H1 (cell line): Measurements from ENCODE around the gene EMID1. TPM values are rescaled to one million over a fixed set of nuclear protein-coding genes. Genes with fewer than 3 reads are reported as not detected.

ENCODE experiments used
- CTCF ChIA-PET: fragments of 300-600 bp; sonication (Branson Sonifier 250); formaldehyde crosslinking; loops from one replicate; lab custom pipeline; 2021; ENCODE audit not compliant: partially characterized antibody; lab: Charles Lee
- POLR2A ChIA-PET: fragments of 300-600 bp; sonication (Branson Sonifier 250); formaldehyde crosslinking; loops from one replicate; lab custom pipeline; 2021; ENCODE audit warnings: inconsistent platforms; ENCODE audit not compliant: partially characterized antibody; lab: Charles Lee
- DNase-seq, 2 experiments: peaks; one replicate each; pipeline versions ENCODE4 v3.0.0 to v3.0.0-alpha.2; 2010 to 2022; ENCODE audit warnings: low spot score in 2 of 2, low read depth in 1 of 2, mixed read lengths in 1 of 2
- FAIRE-seq: peaks from 2 replicates; lab custom pipeline; 2011; peaks lifted over from hg19 to GRCh38; lab: Jason Lieb, UNC
- H2AFZ ChIP-seq: 2 replicates; pipeline ENCODE4 v1.8.1; 2012; ENCODE audit warnings: low read length, inconsistent platforms
- H2AK5ac ChIP-seq: 2 replicates; pipeline ENCODE4 v1.6.1; 2013; ENCODE audit warnings: low read depth, low read length
- H2BK120ac ChIP-seq: replicated peaks from 2 replicates; pipeline ENCODE3; 2013; ENCODE audit warnings: low read depth, low read length, inconsistent platforms
- H2BK12ac ChIP-seq: 2 replicates; pipeline ENCODE4 v1.6.1; 2013; ENCODE audit warnings: low read depth, low read length
- H2BK15ac ChIP-seq: 2 replicates; pipeline ENCODE4 v1.6.1; 2013; ENCODE audit warnings: low read length
- H2BK20ac ChIP-seq: 2 replicates; pipeline ENCODE4 v1.6.1; 2013; ENCODE audit warnings: low read length
- H2BK5ac ChIP-seq: 2 replicates; pipeline ENCODE4 v1.6.1; 2013; ENCODE audit warnings: low read depth, low read length
- H3K14ac ChIP-seq: 2 replicates; pipeline ENCODE4 v1.6.1; 2013; ENCODE audit warnings: inconsistent platforms; ENCODE audit not compliant: insufficient read length
- H3K18ac ChIP-seq: 2 replicates; pipeline ENCODE4 v1.6.1; 2013; ENCODE audit warnings: low read length; ENCODE audit errors: extremely low read depth
- H3K23ac ChIP-seq: 2 replicates; pipeline ENCODE4 v1.6.1; 2013; ENCODE audit warnings: inconsistent platforms; ENCODE audit not compliant: insufficient read length
- H3K23me2 ChIP-seq: 2 replicates; pipeline ENCODE4 v1.6.1; 2013; ENCODE audit warnings: low read depth, low read length
- H3K27ac ChIP-seq: 2 replicates; pipeline ENCODE4 v1.6.1; 2011; ENCODE audit warnings: low read depth, low read length, inconsistent platforms
- H3K27me3 ChIP-seq, 4 experiments: replicated peaks in 1 of 4; 1 replicate in 1 of 4; 2 replicates in 3 of 4; pipeline versions ENCODE4 v1.6.1 to v1.8.1; 2011 to 2013; ENCODE audit warnings: low read length in 3 of 4, mild to moderate bottlenecking in 3 of 4, inconsistent platforms in 2 of 4, mixed read lengths in 2 of 4, moderate library complexity in 1 of 4; ENCODE audit not compliant: control insufficient read depth in 3 of 4, insufficient read depth in 3 of 4; ENCODE audit errors: extremely low read depth in 1 of 4
- H3K36me3 ChIP-seq, 4 experiments: 2 replicates each; pipeline versions ENCODE4 v1.6.1 to v1.8.1; 2011 to 2013; ENCODE audit warnings: mild to moderate bottlenecking in 4 of 4, low read length in 3 of 4, moderate library complexity in 2 of 4, control low read depth in 1 of 4, inconsistent platforms in 1 of 4; ENCODE audit not compliant: insufficient read depth in 4 of 4, control insufficient read depth in 2 of 4
- H3K4ac ChIP-seq: replicated peaks from 2 replicates; pipeline ENCODE3; 2013; ENCODE audit warnings: low read length, low read depth, mixed read lengths, inconsistent platforms; ENCODE audit not compliant: insufficient read length
- H3K4me1 ChIP-seq, 4 experiments: replicated peaks in 1 of 4; 1 replicate in 1 of 4; 2 replicates in 3 of 4; pipeline versions ENCODE4 v1.6.1 to v1.8.1; 2011 to 2013; ENCODE audit warnings: low read length in 3 of 4, inconsistent platforms in 2 of 4, mixed read lengths in 1 of 4; ENCODE audit not compliant: insufficient read depth in 4 of 4, control insufficient read depth in 3 of 4
- H3K4me2 ChIP-seq, 2 experiments: 2 replicates each; pipeline versions ENCODE4 v1.6.1 to v1.8.1; 2011 to 2013; ENCODE audit warnings: low read depth in 2 of 2, low read length in 2 of 2, control low read depth in 1 of 2, inconsistent platforms in 1 of 2, mild to moderate bottlenecking in 1 of 2; ENCODE audit not compliant: insufficient read depth in 1 of 2
- H3K4me3 ChIP-seq, 4 experiments: fragments of 200-600, 300-600 bp in 1 of 4; sonication (generic), shearing (Covaris generic), sonication (Bioruptor Twin) in 1 of 4; 2 replicates each; pipeline versions ENCODE4 v1.5.1 to v1.8.1; 2011 to 2016; ENCODE audit warnings: low read length in 4 of 4, low read depth in 3 of 4, control low read depth in 2 of 4, inconsistent platforms in 2 of 4, mild to moderate bottlenecking in 2 of 4, mixed read lengths in 1 of 4, moderate library complexity in 1 of 4; ENCODE audit not compliant: insufficient read depth in 2 of 4; ENCODE audit errors: extremely low read depth in 1 of 4
- H3K56ac ChIP-seq: replicated peaks from 2 replicates; pipeline ENCODE3; 2013; ENCODE audit warnings: low read depth, mild to moderate bottlenecking, mixed read lengths, low read length, inconsistent platforms; ENCODE audit not compliant: insufficient read length
- H3K79me1 ChIP-seq: 2 replicates; pipeline ENCODE4 v1.6.1; 2013; ENCODE audit warnings: low read depth, low read length, control low read depth
- H3K79me2 ChIP-seq, 2 experiments: 2 replicates each; pipeline versions ENCODE4 v1.6.1 to v1.8.1; 2012 to 2013; ENCODE audit warnings: low read length in 2 of 2, mild to moderate bottlenecking in 2 of 2, inconsistent platforms in 1 of 2; ENCODE audit not compliant: insufficient read depth in 2 of 2, control insufficient read depth in 1 of 2
- H3K9ac ChIP-seq, 4 experiments: replicated peaks in 1 of 4; 1 replicate in 1 of 4; 2 replicates in 3 of 4; pipeline versions ENCODE4 v1.6.1 to v1.8.1; 2011 to 2013; ENCODE audit warnings: low read depth in 3 of 4, low read length in 3 of 4, control low read depth in 2 of 4, mild to moderate bottlenecking in 2 of 4, moderate library complexity in 2 of 4, inconsistent platforms in 1 of 4; ENCODE audit errors: extremely low read depth in 1 of 4
- H3K9me3 ChIP-seq, 2 experiments: 2 replicates each; pipeline versions ENCODE4 v1.6.1 to v1.8.1; 2012 to 2013; ENCODE audit warnings: mild to moderate bottlenecking in 2 of 2, moderate library complexity in 2 of 2, control low read depth in 1 of 2, inconsistent platforms in 1 of 2, low read depth in 1 of 2, low read length in 1 of 2, mixed read lengths in 1 of 2; ENCODE audit not compliant: insufficient read depth in 2 of 2
- H4K20me1 ChIP-seq, 2 experiments: replicated peaks in 1 of 2; 2 replicates each; pipeline versions ENCODE3 to v1.8.1; 2011 to 2013; ENCODE audit warnings: inconsistent platforms in 2 of 2, low read length in 2 of 2, mild to moderate bottlenecking in 1 of 2; ENCODE audit not compliant: insufficient read depth in 2 of 2, control insufficient read depth in 1 of 2
- H4K5ac ChIP-seq: 2 replicates; pipeline ENCODE4 v1.6.1; 2013; ENCODE audit warnings: low read length, low read depth, mixed read lengths, inconsistent platforms; ENCODE audit not compliant: insufficient read length
- H4K8ac ChIP-seq: 2 replicates; pipeline ENCODE4 v1.8.0; 2013; ENCODE audit warnings: mild to moderate bottlenecking, moderate library complexity, low read length, inconsistent platforms; ENCODE audit not compliant: insufficient read depth; ENCODE audit errors: extremely low read depth
- H4K91ac ChIP-seq: replicated peaks from 2 replicates; pipeline ENCODE3; 2013; ENCODE audit warnings: low read length, mixed read lengths, inconsistent platforms; ENCODE audit not compliant: insufficient read length
- ATF3 ChIP-seq: IDR thresholded peaks from 2 replicates; pipeline ENCODE4 v1.6.1; 2011; ENCODE audit warnings: low read depth, mild to moderate bottlenecking, low read length; ENCODE audit not compliant: insufficient read depth
- CBX5 ChIP-seq: fragments of 300-800, 300-1000 bp; sonication (generic); IDR thresholded peaks from 2 replicates; pipeline ENCODE4 v1.7.1; 2016; ENCODE audit warnings: antibody characterized with exemption, low read length, low read depth
- CHD1 ChIP-seq: IDR thresholded peaks from 2 replicates; pipeline ENCODE4 v1.6.1; 2012; ENCODE audit warnings: low read depth, low read length, improper control_type of control experiment
- KDM1A ChIP-seq: fragments of 200-600, 300-600 bp; sonication (generic); IDR thresholded peaks from 2 replicates; pipeline ENCODE4 v1.7.1; 2016; ENCODE audit warnings: mild to moderate bottlenecking, low read length, borderline replicate concordance
- POLR2A ChIP-seq, 2 experiments: IDR thresholded peaks; 1 replicate in 1 of 2; 2 replicates in 1 of 2; pipeline ENCODE4 v1.6.1; 2011; ENCODE audit warnings: low read depth in 2 of 2, low read length in 2 of 2, mild to moderate bottlenecking in 2 of 2; ENCODE audit errors: control extremely low read depth in 1 of 2
- WGBS, 2 experiments: shearing (Covaris generic) in 1 of 2; methylation state at CpG; one replicate each; pipeline versions ENCODE4 v1.1.6 to v1.1.7; 2013 to 2015; ENCODE audit warnings: low lambda C conversion rate in 2 of 2, mixed read lengths in 2 of 2, inconsistent platforms in 1 of 2, low coverage in 1 of 2, missing lambda C conversion rate in 1 of 2; ENCODE audit not compliant: insufficient replicate concordance in 2 of 2, insufficient coverage in 1 of 2, insufficient read length in 1 of 2; ENCODE audit errors: extremely low coverage in 1 of 2, missing lambda C conversion rate in 1 of 2; 5-methylcytosine and 5-hydroxymethylcytosine counted together
- polyA plus RNA-seq, 7 experiments: library from polyadenylated mRNA; depleted of rRNA in 3 of 7; stranded (reverse) in 5 of 7; unstranded in 2 of 7; fragments of >200 nt in 5 of 7; fragments of 200-250 nt in 2 of 7; gene quantifications; 1 replicate in 5 of 7; 2 replicates in 1 of 7; 4 replicates in 1 of 7; pipeline versions ENCODE4 v1.2.1 to v1.2.3, GENCODE V29; 2011 to 2013; ENCODE audit warnings: missing spikeins in 2 of 7, mixed read lengths in 2 of 7
- total RNA-seq: library from RNA; stranded (reverse); fragmentation: NEBNext Ultra II Directional; extraction: Animal tissue kit (Norgen Biotek cat#: 25700); gene quantifications from 2 replicates; pipeline ENCODE4 v1.2.1, GENCODE V29; 2021

The EMID1 gene
- total and polyA plus RNA-seq, 2 of the 8 experiments (the other 6 are each of a cell fraction or from before 2014, with no cell fraction given): 3.9 to 7.4 TPM

- TF ChIP-seq ATF3: no peak
- no peak for TF ChIP-seq CHD1
- TF ChIP-seq KDM1A: 0 out of 2 replicates have a peak, but pooled peaks have one; percentile 3
- no peak for TF ChIP-seq POLR2A (IDR thresholded peaks at IDR 0.05; ENCODE audit: control extremely low read depth in 1 of 2, low read depth in 2 of 2, low read length in 2 of 2)
- no peak for TF ChIP-seq CBX5
- peaks cover 0 to 13% (median 7%) of the 10 kb centered on the region in 4 experiments; a peak in 5 of 7 replicates for H3K4me1 ChIP-seq
- H3K56ac ChIP-seq: no peak overlapping the region
- H2BK15ac ChIP-seq: peak overlapping the region; percentile 88
- H4K20me1 ChIP-seq: peaks cover 0 to 8% of the 10 kb centered on the region in 2 experiments
- no peak overlapping the region for H3K27ac ChIP-seq
- H3K23ac ChIP-seq: no peak overlapping the region
- H3K27me3 ChIP-seq: peaks cover 0 to 7% (median 1%) of the 10 kb centered on the region in 4 experiments; a peak in 4 of 7 replicates
- H3K4me2 ChIP-seq: peak overlapping the region; percentile 72 to 74
- ChIA-PET CTCF (interaction anchor here (1.1 to 2.2 kb wide), 2 partner anchors 10 to 34 kb away, joined by 3 to 10 read pairs; no protein-coding TSS in a partner anchor), POLR2A (interaction anchor here (0.8 to 9.1 kb wide), 7 partner anchors 10 to 272 kb away, joined by 3 to 66 read pairs (median 3); partner anchors contain the start of genes EWSR1 and RHBDD3)
- peak overlapping the region; percentile 90 for H2BK120ac ChIP-seq
- FAIRE-seq (no peak), DNase-seq (no peak)
- peak overlapping the region; percentile 65 for H4K91ac ChIP-seq
- H3K36me3 ChIP-seq: no peaks in the 10 kb centered on the region
- no peak overlapping the region for H2BK20ac ChIP-seq
- no peak overlapping the region; a peak in 1 of 7 replicates for H3K9ac ChIP-seq
- H3K4ac ChIP-seq: peak overlapping the region; percentile 69
- no peaks in the 10 kb centered on the region for H3K79me2 ChIP-seq
- no peak overlapping the region for H4K8ac ChIP-seq
- H4K5ac ChIP-seq: no peak overlapping the region
- H3K23me2 ChIP-seq: peaks cover 6% of the 10 kb centered on the region; the same call in 1 of the 2 replicates
- H2BK12ac ChIP-seq: peak overlapping the region; percentile 96; the same call in 1 of the 2 replicates
- peak overlapping the region; percentile 93; the same call in 1 of the 2 replicates for H2AK5ac ChIP-seq
- no peaks in the 10 kb centered on the region for H3K79me1 ChIP-seq
- no peak overlapping the region for H3K14ac ChIP-seq
- H3K4me3 ChIP-seq: peak overlapping the region; percentile 40 to 68 (median 52)
- no peak overlapping the region for H2AFZ ChIP-seq
- no peaks in the 10 kb centered on the region for H3K9me3 ChIP-seq
- peak overlapping the region; percentile 75; the same call in 1 of the 2 replicates for H2BK5ac ChIP-seq
- peak overlapping the region; percentile 34 for H3K18ac ChIP-seq
- WGBS, 2 experiments: 82% methylated on average over 19 of the region's 20 CpGs; no CpG with 5 or more reads in 1 of the 2 experiments
Observed at GRCh38 chr22:29307596-29308147, 102.0 kb downstream of the EMID1 start.
